CD8-positive, alpha-beta memory T cell (primary cell): ENCODE measurements around the gene SHE. TPM values are rescaled to one million over a fixed set of nuclear protein-coding genes. Genes with fewer than 3 reads are reported as not detected.

Source experiments
- CTCF ChIA-PET: fragments of 350-600 bp; sonication (Branson Sonifier 250); formaldehyde crosslinking; loops from one replicate; lab custom pipeline; 2021; ENCODE audit warnings: antibody characterized with exemption; lab: Charles Lee
- POLR2A ChIA-PET: fragments of 350-600 bp; sonication (Branson Sonifier 250); formaldehyde crosslinking; loops from one replicate; lab custom pipeline; 2021; ENCODE audit warnings: antibody characterized with exemption; lab: Charles Lee
- DNase-seq, 5 donors: peaks; one replicate each; pipeline versions ENCODE4 v3.0.0 to v3.0.0-alpha.2; 2020 to 2022; ENCODE audit warnings: mixed read lengths in 1 of 5
- H3K27ac ChIP-seq: one replicate; pipeline ENCODE4 v1.7.0; 2013; ENCODE audit warnings: low read depth, mild to moderate bottlenecking, low read length, moderate library complexity
- H3K27me3 ChIP-seq: 2 replicates; pipeline ENCODE4 v1.7.0; 2013; ENCODE audit warnings: low read length, mild to moderate bottlenecking; ENCODE audit not compliant: insufficient read depth, poor library complexity, severe bottlenecking
- H3K36me3 ChIP-seq: 2 replicates; pipeline ENCODE4 v1.7.0; 2013; ENCODE audit warnings: mild to moderate bottlenecking, low read length, moderate library complexity; ENCODE audit not compliant: insufficient read depth
- H3K4me1 ChIP-seq: 2 replicates; pipeline ENCODE4 v1.7.0; 2013; ENCODE audit warnings: mild to moderate bottlenecking, low read length, moderate library complexity; ENCODE audit not compliant: insufficient read depth
- H3K4me3 ChIP-seq: 2 replicates; pipeline ENCODE4 v1.7.0; 2013; ENCODE audit warnings: mild to moderate bottlenecking, low read length
- H3K9me3 ChIP-seq: 2 replicates; pipeline ENCODE4 v1.7.0; 2013; ENCODE audit warnings: mild to moderate bottlenecking, low read length
- H3K27ac Mint-ChIP-seq, 8 donors: one replicate each; pipeline ENCODE4 v1.8.0; 2020 to 2021; ENCODE audit warnings: mixed read lengths in 8 of 8, mild to moderate bottlenecking in 6 of 8, inconsistent platforms in 3 of 8, moderate library complexity in 3 of 8
- H3K27me3 Mint-ChIP-seq, 2 donors: one replicate each; pipeline ENCODE4 v1.8.0; 2020 to 2021; ENCODE audit warnings: mixed read lengths in 2 of 2, mild to moderate bottlenecking in 1 of 2, moderate library complexity in 1 of 2
- H3K36me3 Mint-ChIP-seq, 3 donors: one replicate each; pipeline ENCODE4 v1.8.0; 2020 to 2021; ENCODE audit warnings: mixed read lengths in 3 of 3, inconsistent platforms in 1 of 3, mild to moderate bottlenecking in 1 of 3
- H3K4me1 Mint-ChIP-seq, 3 donors: one replicate each; pipeline ENCODE4 v1.8.0; 2020 to 2021; ENCODE audit warnings: mixed read lengths in 3 of 3, inconsistent platforms in 1 of 3, mild to moderate bottlenecking in 1 of 3
- H3K4me3 Mint-ChIP-seq, 7 donors: one replicate each; pipeline ENCODE4 v1.8.0; 2020 to 2021; ENCODE audit warnings: mixed read lengths in 7 of 7, mild to moderate bottlenecking in 6 of 7, moderate library complexity in 4 of 7, inconsistent platforms in 2 of 7
- H3K9me3 Mint-ChIP-seq, 5 donors: one replicate each; pipeline ENCODE4 v1.8.0; 2020 to 2022; ENCODE audit warnings: mixed read lengths in 5 of 5, mild to moderate bottlenecking in 3 of 5, moderate library complexity in 2 of 5, inconsistent platforms in 1 of 5
- polyA plus RNA-seq: library from polyadenylated mRNA; unstranded; fragments of 300-500 nt; fragmentation: Illumina TruSeq; gene quantifications from one replicate; pipeline ENCODE4 v1.2.3, GENCODE V29; 2021
- total RNA-seq, 2 experiments: library from RNA; stranded (reverse); gene quantifications; one replicate each; pipeline ENCODE4 v1.2.3, GENCODE V29; 2021

SHE gene
- total and polyA plus RNA-seq, 3 experiments from 2014 or later, result not detected

DNA sequence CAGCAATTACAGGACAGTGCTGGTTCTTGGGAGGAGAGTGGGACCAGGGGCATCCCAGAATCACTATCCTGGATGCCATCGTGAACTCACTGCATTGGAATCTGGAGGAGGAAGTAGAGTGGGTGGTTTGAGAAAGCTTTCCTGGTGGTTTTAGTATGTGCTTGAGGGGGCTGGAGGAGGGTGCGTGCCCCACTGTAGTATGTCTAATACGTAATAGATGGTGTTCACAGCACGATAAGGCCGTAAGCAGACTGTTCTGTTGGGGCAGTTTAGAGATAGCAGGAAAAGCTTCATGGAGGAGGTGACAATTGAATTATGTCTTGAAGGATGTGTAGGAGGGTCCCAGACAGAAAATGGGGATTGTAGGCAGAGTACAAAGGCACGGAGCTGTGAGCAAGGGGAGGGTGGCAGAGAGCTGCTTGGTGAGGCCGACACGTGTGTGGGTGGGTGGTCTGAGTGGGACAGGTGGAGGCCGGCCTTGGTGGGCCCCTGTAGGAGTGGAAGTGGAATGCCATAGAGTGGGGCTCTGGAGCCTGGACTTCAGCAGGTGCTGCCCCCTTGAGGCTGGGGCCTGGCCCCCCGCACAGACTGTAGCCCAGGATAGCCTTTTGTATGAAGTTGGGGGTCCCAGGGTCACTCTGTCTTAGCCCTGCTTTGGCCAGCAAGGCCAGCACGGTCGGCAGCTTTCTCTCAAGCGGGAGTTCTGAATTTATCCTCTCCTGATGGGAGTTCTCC, 60.0 kb downstream of the SHE start:
- H3K27me3 ChIP-seq, result no peaks in the 10 kb centered on the region
- Mint-ChIP-seq H3K36me3 (peaks cover 0 to 18% (median 18%) of the 10 kb centered on the region in 3 donors), H3K27me3 (peaks cover 0 to 1% of the 10 kb centered on the region in 2 donors), H3K4me1 (peaks cover 29 to 64% (median 36%) of the 10 kb centered on the region in 3 donors), H3K4me3 (peak overlapping the region in 1 of 7 donors; percentile 42), H3K9me3 (no peaks in the 10 kb centered on the region), H3K27ac (peak overlapping the region in 4 of 8 donors; percentile 47 to 88 (median 61))
- H3K36me3 ChIP-seq, result peaks cover 4% of the 10 kb centered on the region
- no peak overlapping the region for H3K27ac ChIP-seq
- peaks cover 68% of the 10 kb centered on the region for H3K4me1 ChIP-seq
- DNase-seq, result no peak
- CTCF ChIA-PET, result no interaction called here
- no peaks in the 10 kb centered on the region for H3K9me3 ChIP-seq
- peak overlapping the region; percentile 8 for H3K4me3 ChIP-seq
- POLR2A ChIA-PET, result interaction anchor here (0.6 kb wide), 2 partner anchors 33 to 116 kb away, joined by 3 read pairs; partner anchors contain the start of gene UBE2Q1

DNA sequence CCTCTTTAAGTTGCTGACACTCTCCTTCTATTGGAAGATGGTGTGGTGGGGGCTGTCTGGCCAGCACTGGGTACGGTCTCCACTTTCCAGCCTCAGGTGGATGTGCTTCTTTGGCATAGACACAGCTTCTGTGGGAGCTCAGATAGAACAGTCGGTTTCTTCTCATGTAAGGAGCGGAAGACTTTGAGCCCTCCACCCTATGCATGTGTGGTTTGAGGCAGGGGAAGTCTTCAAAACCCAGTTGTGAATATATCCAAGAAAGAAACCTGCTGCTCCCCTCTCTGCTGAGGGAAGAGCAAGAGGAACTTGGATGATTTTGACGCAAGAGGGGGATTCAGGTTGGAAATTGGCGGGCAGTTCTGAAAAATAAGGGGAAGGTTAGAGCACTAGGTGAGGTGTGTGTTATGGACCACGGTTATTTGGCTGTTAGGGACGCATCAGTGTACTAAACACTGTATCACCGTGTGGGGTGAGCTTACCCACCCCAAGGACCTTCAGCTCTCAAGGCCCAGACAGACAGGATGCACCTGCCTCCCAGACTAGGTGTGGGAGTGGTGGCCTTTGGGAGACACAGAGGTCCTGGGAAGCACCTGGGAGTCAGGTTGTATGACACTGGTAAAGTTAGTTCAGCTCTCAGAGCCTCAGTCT, 60.8 kb downstream of the SHE start:
- Mint-ChIP-seq H3K9me3 (no peaks in the 10 kb centered on the region), H3K27me3 (peaks cover 0 to 1% of the 10 kb centered on the region in 2 donors), H3K4me3 (no peak overlapping the region), H3K36me3 (peaks cover 0 to 22% (median 18%) of the 10 kb centered on the region in 3 donors), H3K4me1 (peaks cover 29 to 64% (median 36%) of the 10 kb centered on the region in 3 donors), H3K27ac (peak overlapping the region in 5 of 8 donors; percentile 15 to 88 (median 60))
- Histone ChIP-seq H3K4me3 (peak overlapping the region; percentile 8), H3K36me3 (peaks cover 3% of the 10 kb centered on the region), H3K27me3 (no peaks in the 10 kb centered on the region), H3K27ac (no peak overlapping the region), H3K9me3 (no peaks in the 10 kb centered on the region), H3K4me1 (peaks cover 68% of the 10 kb centered on the region)
- peak in 1 of 5 donors; percentile 32 for DNase-seq
- CTCF ChIA-PET, result no interaction called here
- POLR2A ChIA-PET, result interaction anchor here (0.6 kb wide), 1 partner anchor 117 kb away, joined by 3 read pairs; the partner anchor contains the start of gene UBE2Q1

DNA sequence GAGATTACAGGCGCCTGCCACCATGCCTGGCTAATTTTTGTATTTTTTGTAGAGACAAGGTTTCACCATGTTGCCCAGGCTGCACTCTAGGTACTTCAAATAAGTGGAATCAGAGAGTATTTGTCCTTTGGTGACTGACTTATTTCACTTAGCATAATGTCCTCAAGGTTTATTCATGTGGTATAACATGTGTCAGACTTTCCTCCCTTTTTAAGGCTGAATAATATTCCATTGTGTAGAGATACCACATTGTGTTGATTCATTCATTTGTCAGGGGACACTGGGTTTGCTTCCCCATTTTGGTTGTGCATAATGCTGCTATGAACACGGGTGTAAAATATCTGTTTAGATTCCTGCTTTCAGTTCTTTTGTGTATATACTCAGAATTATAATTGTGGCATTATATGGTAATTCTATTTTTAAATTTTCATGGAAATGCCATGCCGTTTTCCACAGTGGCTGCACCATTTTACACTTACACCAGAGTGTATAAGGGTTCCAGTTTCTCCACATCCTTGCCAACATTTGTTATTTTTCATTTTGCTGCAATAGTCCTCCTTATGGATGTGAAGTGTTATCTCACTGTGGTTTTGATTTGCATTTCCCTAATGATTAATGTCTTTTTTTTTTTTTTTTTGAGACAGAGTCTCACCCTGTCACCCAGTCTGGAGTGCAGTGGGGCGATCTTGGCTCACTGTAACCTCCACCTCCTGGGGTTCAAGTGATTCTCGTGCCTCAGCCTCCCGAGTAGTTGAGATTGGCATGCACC, 62.0 kb downstream of the SHE start:
- Histone ChIP-seq H3K27ac (no peak overlapping the region), H3K4me1 (peaks cover 61% of the 10 kb centered on the region), H3K9me3 (no peaks in the 10 kb centered on the region), H3K4me3 (no peak overlapping the region), H3K36me3 (no peaks in the 10 kb centered on the region), H3K27me3 (no peaks in the 10 kb centered on the region)
- ChIA-PET CTCF (no interaction called here), POLR2A (no interaction called here)
- Mint-ChIP-seq H3K4me1 (peaks cover 23 to 54% (median 28%) of the 10 kb centered on the region in 3 donors), H3K27me3 (peaks cover 0 to 1% of the 10 kb centered on the region in 2 donors), H3K9me3 (no peaks in the 10 kb centered on the region), H3K36me3 (peaks cover 0 to 25% (median 16%) of the 10 kb centered on the region in 3 donors), H3K27ac (peak overlapping the region in 1 of 8 donors; percentile 6), H3K4me3 (no peak overlapping the region)
- no peak for DNase-seq

DNA sequence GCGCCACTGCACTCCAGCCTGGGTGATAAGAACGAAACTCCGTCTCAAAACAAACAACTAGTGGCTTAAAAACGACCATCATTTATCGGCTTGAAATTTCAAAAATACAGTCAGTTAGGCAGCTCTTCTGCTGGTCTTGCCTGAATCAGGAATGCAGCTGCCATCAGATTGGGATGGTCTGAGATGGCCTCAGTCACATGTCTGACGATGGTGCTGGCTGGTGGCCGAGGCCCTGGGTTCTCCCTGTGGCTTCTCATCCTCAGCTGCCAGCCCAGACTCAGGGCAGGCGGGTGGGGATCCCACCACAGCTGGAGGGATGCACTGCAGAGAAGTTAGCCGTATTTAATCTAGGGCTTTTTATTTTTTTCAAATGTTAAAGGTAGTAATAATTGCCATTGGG, 65.8 kb downstream of the SHE start:
- no peaks in the 10 kb centered on the region for H3K9me3 ChIP-seq
- ChIA-PET POLR2A (no interaction called here), CTCF (no interaction called here)
- H3K9me3 Mint-ChIP-seq, result no peaks in the 10 kb centered on the region
- H3K27ac Mint-ChIP-seq, result no peak overlapping the region
- no peak for DNase-seq
- H3K4me3 ChIP-seq, result no peak overlapping the region
- no peaks in the 10 kb centered on the region for H3K27me3 Mint-ChIP-seq
- H3K27me3 ChIP-seq, result no peaks in the 10 kb centered on the region
- H3K36me3 ChIP-seq, result peaks cover 8% of the 10 kb centered on the region
- H3K4me3 Mint-ChIP-seq, result no peak overlapping the region
- H3K27ac ChIP-seq, result no peak overlapping the region
- peaks cover 0 to 31% (median 11%) of the 10 kb centered on the region in 3 donors for H3K36me3 Mint-ChIP-seq
- peaks cover 22 to 45% (median 24%) of the 10 kb centered on the region in 3 donors for H3K4me1 Mint-ChIP-seq
- peaks cover 45% of the 10 kb centered on the region for H3K4me1 ChIP-seq

DNA sequence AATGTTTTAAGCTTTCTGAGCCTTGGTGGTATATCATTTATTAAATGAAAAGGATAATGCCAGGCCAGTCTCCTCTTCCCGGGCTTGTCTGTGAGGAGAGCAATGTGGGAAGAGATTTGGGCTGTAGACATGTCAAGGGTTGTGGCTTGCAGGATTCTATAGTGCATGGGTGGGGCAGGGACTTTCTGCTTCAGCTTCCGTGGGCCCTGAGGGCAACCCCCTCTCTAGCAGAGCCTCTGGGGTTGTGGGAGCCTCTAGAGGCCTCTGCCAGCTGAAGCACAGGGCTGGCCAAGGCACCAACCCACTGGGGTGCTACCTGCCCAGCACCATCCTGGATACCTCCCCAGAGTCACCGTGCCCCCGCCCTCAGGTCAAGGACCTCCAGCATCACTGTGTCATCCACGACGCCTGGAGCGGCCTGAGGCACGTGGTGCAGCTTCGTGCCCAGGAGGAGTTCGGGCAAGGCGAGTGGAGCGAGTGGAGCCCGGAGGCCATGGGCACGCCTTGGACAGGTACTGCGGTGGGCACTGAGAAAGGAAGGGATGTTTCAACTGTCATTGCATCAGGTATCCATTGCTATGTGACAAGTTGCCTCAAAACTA, 66.5 kb downstream of the SHE start:
- CTCF ChIA-PET, result no interaction called here
- no peak overlapping the region for H3K4me3 ChIP-seq
- H3K4me1 ChIP-seq, result peaks cover 39% of the 10 kb centered on the region
- H3K27me3 Mint-ChIP-seq, result no peaks in the 10 kb centered on the region
- POLR2A ChIA-PET, result no interaction called here
- H3K9me3 ChIP-seq, result no peaks in the 10 kb centered on the region
- H3K36me3 Mint-ChIP-seq, result peaks cover 0 to 29% (median 6%) of the 10 kb centered on the region in 3 donors
- no peak overlapping the region for H3K27ac Mint-ChIP-seq
- H3K4me1 Mint-ChIP-seq, result peaks cover 23 to 45% (median 26%) of the 10 kb centered on the region in 3 donors
- peaks cover 8% of the 10 kb centered on the region for H3K36me3 ChIP-seq
- H3K27ac ChIP-seq, result no peak overlapping the region
- H3K9me3 Mint-ChIP-seq, result no peaks in the 10 kb centered on the region
- H3K27me3 ChIP-seq, result no peaks in the 10 kb centered on the region
- DNase-seq, result no peak
- no peak overlapping the region for H3K4me3 Mint-ChIP-seq

DNA sequence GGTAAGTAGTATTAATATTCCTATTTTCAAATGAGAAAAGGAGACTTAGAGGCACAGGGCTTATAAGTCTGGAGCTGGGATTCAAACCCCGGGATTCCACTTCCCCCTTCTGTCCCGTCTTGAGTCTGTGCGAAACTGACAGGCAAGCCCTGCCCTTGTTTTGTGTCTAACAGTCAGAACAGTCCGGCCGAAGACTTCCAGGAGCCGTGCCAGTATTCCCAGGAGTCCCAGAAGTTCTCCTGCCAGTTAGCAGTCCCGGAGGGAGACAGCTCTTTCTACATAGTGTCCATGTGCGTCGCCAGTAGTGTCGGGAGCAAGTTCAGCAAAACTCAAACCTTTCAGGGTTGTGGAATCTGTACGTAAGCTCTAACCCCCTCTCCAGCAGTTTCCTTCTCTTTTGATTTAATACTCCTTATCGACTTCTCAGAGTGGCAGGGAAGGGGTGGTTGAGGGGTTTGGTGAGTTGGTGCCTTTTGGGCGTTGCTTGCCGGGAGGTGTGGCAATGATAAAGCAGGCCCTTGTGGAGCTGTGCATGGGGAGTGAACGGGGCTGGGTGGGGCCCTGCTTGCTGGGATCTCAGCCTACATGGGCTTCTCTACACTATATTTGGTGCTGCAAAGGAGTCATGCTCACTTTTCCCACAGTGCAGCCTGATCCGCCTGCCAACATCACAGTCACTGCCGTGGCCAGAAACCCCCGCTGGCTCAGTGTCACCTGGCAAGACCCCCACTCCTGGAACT, 67.7 kb downstream of the SHE start:
- peaks cover 12% of the 10 kb centered on the region for H3K36me3 ChIP-seq
- peaks cover 28% of the 10 kb centered on the region for H3K4me1 ChIP-seq
- no peaks in the 10 kb centered on the region for H3K27me3 ChIP-seq
- no peak for DNase-seq
- Mint-ChIP-seq H3K27ac (no peak overlapping the region), H3K36me3 (peaks cover 0 to 37% (median 6%) of the 10 kb centered on the region in 3 donors), H3K4me1 (peaks cover 22 to 38% (median 23%) of the 10 kb centered on the region in 3 donors), H3K27me3 (no peaks in the 10 kb centered on the region), H3K4me3 (no peak overlapping the region), H3K9me3 (no peaks in the 10 kb centered on the region)
- POLR2A ChIA-PET, result no interaction called here
- H3K9me3 ChIP-seq, result no peaks in the 10 kb centered on the region
- CTCF ChIA-PET, result no interaction called here
- H3K27ac ChIP-seq, result no peak overlapping the region
- H3K4me3 ChIP-seq, result no peak overlapping the region

DNA sequence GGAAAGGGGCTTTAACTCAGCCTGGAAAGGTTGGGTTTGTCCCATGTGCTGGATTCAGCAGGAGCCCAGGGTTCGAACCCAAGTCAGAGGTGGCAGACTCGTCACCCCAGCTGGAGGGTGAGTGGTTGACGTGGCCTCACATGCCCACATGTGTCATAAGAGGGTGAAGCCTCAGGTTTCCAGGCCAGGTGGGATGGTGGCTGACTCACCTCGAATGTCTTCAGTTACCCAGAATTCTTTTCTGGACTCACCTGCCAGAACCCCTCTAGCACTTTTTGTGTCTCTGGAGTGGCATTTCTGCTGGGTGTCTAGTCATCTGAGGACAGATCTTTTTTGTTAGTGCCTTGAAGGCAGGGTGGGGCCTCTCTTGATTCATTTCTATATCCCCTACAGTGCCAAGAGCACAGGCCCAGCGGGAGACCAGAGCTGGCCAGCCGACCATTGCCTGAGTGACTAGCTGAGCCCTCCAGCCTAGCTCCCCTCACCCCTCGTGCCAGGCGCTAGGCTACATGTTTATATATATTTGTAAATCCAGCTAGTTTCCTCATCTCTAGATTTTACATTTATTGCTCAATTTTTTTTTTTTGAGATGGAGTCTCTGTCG, 68.9 kb downstream of the SHE start:
- Histone ChIP-seq H3K36me3 (peaks cover 17% of the 10 kb centered on the region), H3K4me3 (no peak overlapping the region), H3K27ac (no peak overlapping the region), H3K4me1 (peaks cover 21% of the 10 kb centered on the region), H3K9me3 (no peaks in the 10 kb centered on the region), H3K27me3 (no peaks in the 10 kb centered on the region)
- no peaks in the 10 kb centered on the region for H3K9me3 Mint-ChIP-seq
- H3K4me3 Mint-ChIP-seq, result peak overlapping the region in 1 of 7 donors; percentile 8
- CTCF ChIA-PET, result no interaction called here
- peaks cover 18 to 28% (median 19%) of the 10 kb centered on the region in 3 donors for H3K4me1 Mint-ChIP-seq
- DNase-seq, result no peak
- H3K27me3 Mint-ChIP-seq, result no peaks in the 10 kb centered on the region
- H3K36me3 Mint-ChIP-seq, result peaks cover 0 to 39% (median 2%) of the 10 kb centered on the region in 3 donors
- POLR2A ChIA-PET, result no interaction called here
- peak overlapping the region in 1 of 8 donors; percentile 73 for H3K27ac Mint-ChIP-seq
